HepG2 (cell line): Measurements from ENCODE around the gene ALX4. TPM values are rescaled to one million over a fixed set of nuclear protein-coding genes. Genes with fewer than 3 reads are reported as not detected.
A peak's percentile ranks its signal among the peaks of the same experiment; 100 is the strongest.

Experiments
- E2F5 ChIP-seq: sonication (generic); formaldehyde crosslinking; conservative IDR thresholded peaks from 2 replicates; pipeline ENCODE4 v1.4.0; 2020; ENCODE audit warnings: missing genetic modification reagents
- GLI4 ChIP-seq: sonication (generic); formaldehyde crosslinking; IDR thresholded peaks from 2 replicates; pipeline ENCODE4 v1.5.1; 2020; ENCODE audit warnings: missing genetic modification reagents, mild to moderate bottlenecking, moderate library complexity, borderline replicate concordance
- GLMP ChIP-seq: sonication (generic); formaldehyde crosslinking; IDR thresholded peaks from 2 replicates; pipeline ENCODE4 v1.9.0; 2021; ENCODE audit warnings: missing genetic modification reagents, mild to moderate bottlenecking, borderline replicate concordance
- KDM5B ChIP-seq: sonication (generic); formaldehyde crosslinking; IDR thresholded peaks from 2 replicates; pipeline ENCODE4 v1.4.0; 2020; ENCODE audit warnings: missing genetic modification reagents, mild to moderate bottlenecking, borderline replicate concordance
- KLF16 ChIP-seq, 2 experiments: sonication (generic) in 1 of 2; formaldehyde crosslinking in 1 of 2; IDR thresholded peaks; 2 replicates each; pipeline versions ENCODE4 v1.6.1 to v1.8.0; 2016 to 2023; ENCODE audit warnings: missing genetic modification reagents in 2 of 2, missing compliant biosample characterization in 1 of 2
- PRPF4 ChIP-seq: fragments of 200-400 bp; formaldehyde crosslinking; IDR thresholded peaks from 2 replicates; pipeline ENCODE4 v1.6.1; 2016; ENCODE audit warnings: low read length, low read depth; ENCODE audit not compliant: poor library complexity, severe bottlenecking
- TCF12 ChIP-seq, 2 experiments: fragments of 450-650 bp in 1 of 2; sonication (generic) in 1 of 2; formaldehyde crosslinking in 1 of 2; IDR thresholded peaks; 2 replicates each; pipeline versions ENCODE4 v1.6.1 to v1.8.0; 2017 to 2022; ENCODE audit warnings: antibody characterized with exemption in 1 of 2, mild to moderate bottlenecking in 1 of 2, missing genetic modification reagents in 1 of 2, moderate library complexity in 1 of 2
- TFAP4 ChIP-seq: sonication (generic); IDR thresholded peaks from 2 replicates; pipeline ENCODE4 v1.6.1; 2016; ENCODE audit warnings: low read depth, borderline replicate concordance
- ZBTB33 ChIP-seq: sonication (generic); formaldehyde crosslinking; IDR thresholded peaks from 2 replicates; pipeline ENCODE4 v1.4.0; 2020; ENCODE audit warnings: missing genetic modification reagents
- ZBTB7B ChIP-seq: sonication (generic); formaldehyde crosslinking; IDR thresholded peaks from 2 replicates; pipeline ENCODE4 v1.4.0; 2020; ENCODE audit warnings: missing genetic modification reagents
- ZNF10 ChIP-seq: sonication (generic); formaldehyde crosslinking; IDR thresholded peaks from 2 replicates; pipeline ENCODE4 v1.4.0; 2020; ENCODE audit warnings: mild to moderate bottlenecking, low read depth, missing genetic modification reagents, borderline replicate concordance
- ZNF260 ChIP-seq: sonication (generic); formaldehyde crosslinking; IDR thresholded peaks from 2 replicates; pipeline ENCODE4 v1.4.0; 2020; ENCODE audit warnings: missing genetic modification reagents, low read depth, mild to moderate bottlenecking, borderline replicate concordance
- ZNF280D ChIP-seq: sonication (generic); formaldehyde crosslinking; IDR thresholded peaks from 2 replicates; pipeline ENCODE4 v1.5.1; 2020; ENCODE audit warnings: mild to moderate bottlenecking, missing genetic modification reagents
- ZNF382 ChIP-seq: sonication (generic); formaldehyde crosslinking; IDR thresholded peaks from 2 replicates; pipeline ENCODE4 v1.5.0; 2020; ENCODE audit warnings: missing genetic modification reagents, mild to moderate bottlenecking, borderline replicate concordance
- ZNF430 ChIP-seq: sonication (generic); formaldehyde crosslinking; IDR thresholded peaks from 2 replicates; pipeline ENCODE4 v1.9.0; 2021; ENCODE audit warnings: mild to moderate bottlenecking, missing genetic modification reagents
- ZNF460 ChIP-seq: sonication (generic); formaldehyde crosslinking; IDR thresholded peaks from 2 replicates; pipeline ENCODE4 v1.5.1; 2020; ENCODE audit warnings: missing genetic modification reagents, mild to moderate bottlenecking, borderline replicate concordance
- ZNF691 ChIP-seq: sonication (generic); formaldehyde crosslinking; IDR thresholded peaks from 2 replicates; pipeline ENCODE4 v1.4.0; 2020; ENCODE audit warnings: missing genetic modification reagents, low read depth, mild to moderate bottlenecking, borderline replicate concordance
- polyA plus RNA-seq, 8 experiments: library from polyadenylated mRNA; depleted of rRNA in 3 of 8; stranded (reverse) in 7 of 8; unstranded in 1 of 8; fragments of >200 nt; fragmentation: Illumina TruSeq in 4 of 8; extraction: Trizol in 4 of 8; gene quantifications; 2 replicates each; pipeline versions ENCODE4 v1.2.1 to v1.2.3, GENCODE V29; 2011 to 2016; ENCODE audit warnings: low read depth in 4 of 8, missing spikeins in 1 of 8, mixed read lengths in 1 of 8; ENCODE audit not compliant: insufficient read depth in 1 of 8
- total RNA-seq, 5 experiments: library from RNA; depleted of rRNA; stranded (reverse); fragments of >200 nt; fragmentation: Illumina TruSeq; extraction: Trizol; gene quantifications; 2 replicates each; pipeline ENCODE4 v1.2.3, GENCODE V29; 2016; ENCODE audit warnings: low read depth in 1 of 5

ALX4 gene
- total and polyA plus RNA-seq, 2 of the 13 experiments (the other 11 are each of a cell fraction or from before 2014, with no cell fraction given) = not detected

- TF ChIP-seq ZNF460 (CRISPR knock-in tag) (no peak), KDM5B (CRISPR knock-in tag) (no peak), ZNF260 (CRISPR knock-in tag) (no peak), PRPF4 (no peak), GLI4 (CRISPR knock-in tag) (no peak), ZBTB33 (CRISPR knock-in tag) (no peak), KLF16 (CRISPR knock-in tag; IDR thresholded peaks at IDR 0.05) (no peak), ZNF10 (CRISPR knock-in tag) (no peak), ZNF382 (CRISPR knock-in tag) (no peak), ZNF280D (CRISPR knock-in tag) (no peak), ZNF691 (CRISPR knock-in tag) (no peak), TFAP4 (peak; percentile 12; the same call in 1 of the 2 replicates), TCF12 (IDR thresholded peaks at IDR 0.05) (no peak), TCF12 (CRISPR knock-in tag; IDR thresholded peaks at IDR 0.05) (no peak), ZNF430 (no peak), E2F5 (no peak), GLMP (CRISPR knock-in tag) (no peak), ZBTB7B (peak; percentile 65; the same call in 1 of the 2 replicates)
Observed at GRCh38 chr11:44243595-44244343, 66.2 kb downstream of the ALX4 start (continued).
